GM19452 (cell line): ENCODE data around the gene CCDC146.

ENCODE experiments used
- ATAC-seq: cut with Tn5 transposase; IDR thresholded peaks from one replicate; pipeline ENCODE4 v1.9.1; 2021; ENCODE audit not compliant: unreplicated experiment

Gene CCDC146

DNA sequence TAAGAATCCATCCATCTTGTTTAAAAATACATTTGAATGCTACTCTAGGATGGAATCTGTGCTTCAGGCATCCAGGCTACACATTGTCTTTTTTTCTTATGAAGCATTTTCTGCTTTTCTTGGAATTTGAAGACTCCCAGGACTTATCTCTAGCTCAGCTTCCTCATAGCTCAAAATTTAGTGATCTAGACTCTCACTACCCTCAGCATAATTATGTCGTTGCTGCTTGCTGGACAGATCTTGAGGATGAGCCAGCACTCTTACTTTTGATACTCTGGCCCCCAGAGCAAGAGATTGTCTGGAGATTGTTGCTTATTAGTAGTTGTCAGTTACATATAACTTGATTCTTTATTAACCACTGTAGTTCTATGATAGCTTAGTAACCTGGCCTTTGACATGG lies 160.5 kb downstream of the CCDC146 start:
- ATAC-seq = no peak

DNA sequence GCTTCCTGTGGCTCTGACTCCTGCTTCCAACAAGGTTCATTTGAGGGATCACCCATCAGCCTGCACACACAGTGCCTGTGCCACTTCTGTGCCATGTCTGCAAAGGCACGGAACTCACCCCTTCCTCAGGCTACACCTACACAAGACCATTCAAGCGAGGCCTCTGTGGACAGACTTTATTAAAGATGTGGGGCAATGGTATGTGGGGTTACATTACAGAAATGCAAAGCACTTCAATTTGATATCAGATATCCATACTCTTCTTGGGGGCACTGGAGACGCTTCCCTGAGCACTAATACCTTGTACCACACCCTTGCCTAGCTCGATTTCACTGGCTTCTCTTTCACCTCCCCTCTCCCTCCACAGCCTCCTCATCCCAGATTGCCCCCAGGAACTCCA lies 161.6 kb downstream of the CCDC146 start:
- ATAC-seq = no peak

DNA sequence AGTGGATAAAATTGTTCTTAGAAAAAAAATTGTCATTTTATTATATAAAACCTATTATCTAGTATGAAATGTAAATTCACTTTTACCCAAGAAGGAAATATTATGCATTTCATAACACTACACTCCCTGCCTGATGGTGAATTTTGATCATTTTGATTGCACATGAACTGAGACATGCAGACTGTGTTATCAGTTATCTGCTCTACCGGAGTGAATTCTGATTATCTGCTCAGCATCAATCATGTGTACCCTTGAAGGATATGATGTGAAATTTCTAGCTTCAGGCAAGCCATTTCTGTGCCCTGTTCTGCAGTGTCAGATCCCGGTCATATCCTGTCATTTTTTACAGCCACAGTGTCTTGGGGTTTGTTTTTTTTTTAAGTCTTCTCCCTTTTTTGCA lies 162.2 kb downstream of the CCDC146 start:
- ATAC-seq = no peak

DNA sequence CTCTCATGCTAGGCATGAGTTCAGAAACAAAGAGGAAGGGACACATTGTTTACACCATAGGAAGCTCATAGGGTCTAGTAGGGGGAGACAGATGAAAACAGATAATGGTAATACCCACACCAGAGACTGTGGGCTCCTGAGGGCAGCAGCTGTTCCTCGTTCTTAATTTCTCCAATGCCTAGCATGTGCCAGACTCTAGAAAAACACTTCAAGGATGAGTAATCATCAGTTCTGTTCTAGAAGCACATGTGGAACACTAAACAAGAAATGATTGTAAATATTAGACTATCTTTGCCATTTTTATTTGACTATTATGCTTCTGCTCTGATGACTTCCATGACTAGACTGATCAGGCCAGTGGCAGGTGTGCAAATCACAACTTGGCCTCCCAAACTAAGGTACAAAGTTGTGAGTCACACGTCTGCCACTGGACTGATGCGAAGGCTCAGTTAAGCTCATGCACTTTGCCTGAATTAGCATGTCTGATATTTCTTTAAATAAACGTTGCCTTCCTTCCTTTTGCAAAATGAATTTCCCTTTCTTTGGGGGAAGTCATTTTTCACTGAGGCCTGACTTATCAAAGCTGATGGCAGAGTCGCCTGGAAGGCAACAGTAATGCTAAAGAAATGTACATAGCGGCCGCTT lies 166.4 kb downstream of the CCDC146 start:
- no peak for ATAC-seq

DNA sequence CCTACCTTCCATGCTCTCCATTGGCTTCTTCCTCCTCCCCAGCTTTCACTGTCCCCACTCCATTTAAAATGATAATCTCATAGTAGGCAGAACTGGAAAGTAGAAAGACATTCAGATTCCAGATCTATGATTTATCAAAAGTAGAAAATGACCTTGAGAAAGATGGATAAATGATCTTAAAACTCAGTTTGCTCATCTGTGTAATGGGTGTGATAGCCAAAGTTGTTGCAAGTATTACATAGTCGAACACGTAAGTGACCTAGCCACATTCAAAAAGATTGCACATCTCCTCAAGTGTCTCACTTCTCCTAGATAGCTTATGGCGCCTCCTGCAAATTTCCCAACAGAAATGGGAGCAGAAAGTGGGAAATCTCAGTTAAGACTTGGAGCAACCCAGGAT lies 167.0 kb downstream of the CCDC146 start:
- no peak for ATAC-seq

DNA sequence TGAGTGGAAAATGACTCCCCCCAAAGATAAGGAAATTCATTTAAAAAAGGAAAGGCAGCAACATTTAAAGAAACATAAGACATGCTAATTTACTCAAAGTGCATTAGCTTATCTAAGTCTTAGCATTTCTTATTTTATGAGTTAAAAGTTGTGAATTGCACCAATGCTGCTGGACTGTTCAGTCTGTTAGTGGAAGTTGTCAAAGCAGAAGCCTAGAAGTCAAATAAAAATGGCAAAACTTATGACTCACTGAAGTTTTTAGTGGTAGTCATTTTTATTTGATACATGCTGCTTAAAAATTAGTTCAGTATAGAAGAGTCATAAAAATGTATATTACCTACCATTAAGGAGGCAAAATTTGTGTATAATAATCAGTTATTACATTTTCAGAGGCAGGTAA lies 168.0 kb downstream of the CCDC146 start:
- no peak for ATAC-seq

DNA sequence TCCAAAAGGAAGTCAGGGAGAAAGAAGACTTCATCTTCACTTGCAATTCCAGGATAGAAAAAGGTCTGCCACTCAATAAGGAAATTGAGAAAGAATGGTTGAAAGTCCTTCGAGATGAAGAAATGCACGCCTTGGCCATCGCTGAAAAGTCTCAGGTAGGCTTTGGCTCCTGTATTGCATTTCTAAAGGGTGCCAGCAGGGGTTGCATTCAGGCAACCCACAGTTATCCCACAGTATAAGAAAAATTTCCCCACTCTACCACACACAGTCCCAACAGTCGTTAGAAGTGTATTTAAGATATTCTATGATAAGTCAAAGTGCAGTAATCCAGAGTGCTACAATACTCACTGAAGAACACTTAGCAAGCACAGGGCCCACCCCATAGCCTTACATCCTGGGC lies 170.6 kb downstream of the CCDC146 start:
- ATAC-seq = no peak

DNA sequence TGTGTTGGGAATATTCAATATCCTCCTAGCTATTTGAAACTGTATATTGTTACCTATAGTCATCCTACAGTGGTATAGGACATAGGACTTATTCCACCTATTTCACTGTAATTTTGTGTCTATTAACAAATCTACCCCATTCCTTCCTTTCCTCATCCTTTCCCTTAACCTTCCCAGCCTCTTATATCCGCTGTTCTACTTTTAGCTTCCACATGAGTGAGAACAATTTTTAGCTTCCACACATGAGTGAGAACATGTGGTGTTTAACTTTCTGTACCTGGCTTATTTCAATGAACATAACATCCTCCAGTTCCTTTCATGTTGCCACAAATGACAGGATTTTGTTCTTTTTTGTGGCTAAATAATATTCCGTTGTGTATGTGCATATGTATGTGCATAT lies 173.1 kb downstream of the CCDC146 start:
- ATAC-seq = no peak

DNA sequence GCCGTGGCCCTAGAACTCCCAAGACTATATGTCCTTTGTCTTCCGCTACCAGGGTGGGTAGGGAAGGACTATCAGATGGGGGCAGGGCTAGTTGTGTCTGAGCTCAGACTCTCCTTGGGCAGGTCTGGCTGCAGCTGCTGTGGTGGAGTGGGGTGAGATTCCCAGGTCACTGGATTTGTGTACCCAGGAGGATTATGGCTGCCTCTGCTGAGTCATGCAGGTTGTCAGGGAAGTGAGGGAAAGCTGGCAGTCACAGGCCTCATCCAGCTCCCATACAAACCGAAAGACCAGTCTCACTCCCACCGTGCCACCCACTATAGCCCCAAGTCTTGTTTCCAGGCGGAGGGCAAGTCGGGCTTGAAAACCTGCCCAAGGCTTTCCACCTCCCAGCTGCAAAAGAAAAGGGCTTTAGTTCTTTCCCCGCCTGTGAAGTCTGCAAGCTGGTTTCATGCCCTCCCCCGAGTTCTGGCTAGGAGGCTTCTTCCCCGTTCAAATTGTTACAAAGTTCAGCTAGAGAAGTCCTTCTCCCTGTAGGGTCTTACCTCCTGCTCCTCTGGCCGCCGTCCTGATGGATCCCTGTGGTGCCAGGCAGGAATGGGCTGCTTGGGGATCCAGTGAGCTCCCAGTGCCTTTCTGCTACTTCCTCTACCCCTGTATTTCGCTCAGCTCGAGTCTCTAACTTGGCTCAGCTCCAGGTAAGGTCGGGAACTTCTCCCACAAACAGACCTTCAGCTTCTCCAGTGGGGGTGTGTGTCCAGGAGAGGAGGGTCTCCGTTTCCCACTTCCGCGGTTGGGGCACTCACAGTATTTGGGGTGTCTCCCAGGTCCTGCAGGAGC lies 184.0 kb downstream of the CCDC146 start:
- no peak for ATAC-seq

DNA sequence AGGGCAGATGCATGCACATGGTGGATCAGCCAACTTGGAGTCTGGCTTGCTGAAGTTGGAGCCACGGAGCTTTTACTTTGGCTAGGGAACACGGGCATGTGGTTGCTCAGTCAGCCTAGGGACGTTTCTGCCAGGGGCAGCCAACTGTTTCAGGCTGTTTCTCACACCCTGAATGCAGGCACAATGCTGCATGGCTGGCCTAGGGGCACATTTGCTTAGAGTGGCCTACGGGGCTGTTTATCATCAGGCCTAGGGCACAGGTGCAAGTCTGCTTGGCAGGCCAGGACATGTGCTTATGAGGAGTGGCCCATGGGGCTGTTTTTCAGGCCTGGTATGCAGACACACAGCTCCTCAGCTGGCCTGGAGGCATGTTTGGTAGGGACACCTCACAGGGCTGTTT lies 186.4 kb downstream of the CCDC146 start:
- no peak for ATAC-seq

DNA sequence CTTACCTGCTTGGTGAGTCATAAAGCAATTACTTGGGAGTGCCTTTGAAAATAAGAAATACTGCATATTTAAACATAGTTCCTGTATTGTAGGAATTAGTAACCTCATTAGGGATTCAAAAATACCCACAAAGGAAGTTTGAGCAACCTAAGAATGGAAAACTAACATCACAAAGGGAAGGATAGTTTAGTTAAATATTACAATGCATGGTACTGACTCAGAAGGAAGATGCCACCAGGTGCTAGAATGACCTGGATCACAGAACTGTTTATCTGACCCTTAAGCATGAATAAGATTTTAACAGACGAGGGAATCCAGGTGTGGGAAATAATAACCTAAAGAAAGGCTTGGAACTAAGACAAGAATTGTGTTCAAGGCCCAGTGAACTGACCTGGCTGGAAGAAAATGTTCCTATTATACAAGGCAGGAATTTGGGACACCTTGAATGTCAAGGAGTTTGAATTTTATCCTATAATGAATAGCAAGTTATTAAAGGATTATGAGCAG lies 187.4 kb downstream of the CCDC146 start:
- ATAC-seq = no peak

DNA sequence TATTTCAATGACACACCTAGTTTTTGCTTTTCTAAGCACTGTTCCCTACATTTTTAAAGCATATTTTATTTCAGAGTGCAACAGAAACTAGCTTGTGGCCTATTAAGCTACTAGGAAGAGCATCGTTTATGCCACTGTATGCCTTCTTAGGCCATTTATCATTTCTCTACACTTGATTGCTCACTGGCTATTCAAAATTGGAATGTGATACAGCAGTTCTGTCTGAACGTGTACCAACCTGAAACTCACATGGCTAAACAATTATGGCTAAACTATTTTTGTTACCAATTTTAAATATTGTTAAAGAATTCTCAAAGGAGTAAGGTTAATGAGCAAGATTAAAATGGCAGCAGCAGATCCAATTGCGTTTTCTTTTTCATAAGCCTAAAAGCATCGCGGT lies 188.6 kb downstream of the CCDC146 start:
- no peak for ATAC-seq

DNA sequence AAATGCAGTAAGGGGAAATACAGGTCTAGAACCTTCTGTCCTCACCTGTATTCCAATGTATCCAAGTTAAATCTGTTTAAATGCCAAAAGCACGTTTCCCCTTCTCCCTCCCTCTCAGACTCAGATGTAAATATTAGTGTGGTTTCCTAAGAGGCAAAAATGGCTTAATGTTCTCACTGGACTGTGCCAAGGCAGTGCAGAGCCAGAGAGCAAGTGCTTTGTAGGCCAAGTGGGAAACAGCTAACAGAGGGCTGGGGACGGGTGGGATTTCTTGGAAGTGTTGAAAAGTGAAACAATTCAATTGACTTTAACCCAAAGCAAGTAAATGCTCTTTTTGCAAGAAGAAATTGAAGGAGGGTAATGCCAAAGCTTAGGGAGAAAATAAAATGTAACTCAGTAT lies 190.7 kb downstream of the CCDC146 start:
- no peak for ATAC-seq

DNA sequence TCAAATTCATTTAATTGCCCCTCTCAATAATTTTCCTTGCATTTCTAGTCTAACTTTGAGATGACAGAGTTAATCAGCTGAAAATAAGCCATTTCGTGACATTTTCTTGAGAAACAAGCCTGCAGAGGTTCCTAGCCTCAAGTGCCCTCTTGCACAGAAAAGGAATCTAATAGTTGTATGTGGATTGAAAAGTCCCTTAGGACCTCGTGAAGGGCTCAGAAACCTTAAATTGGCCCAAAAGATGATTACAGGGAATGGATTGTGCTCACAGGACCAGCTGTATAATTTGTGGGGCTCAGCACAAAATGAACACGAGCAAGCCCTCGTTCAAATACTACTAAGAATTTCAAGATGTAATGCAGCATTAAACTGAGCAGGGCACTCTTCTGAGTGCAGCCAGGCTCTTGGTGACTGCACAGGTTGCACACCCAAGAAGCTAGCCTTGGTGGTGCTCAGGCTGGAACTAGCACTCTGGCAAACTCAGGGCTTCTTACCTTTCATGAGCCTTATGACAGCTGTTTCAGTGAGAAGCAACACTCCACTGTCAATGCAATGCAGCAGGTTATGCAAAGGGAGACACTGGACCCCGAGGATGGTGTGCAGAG lies 191.6 kb downstream of the CCDC146 start:
- no peak for ATAC-seq

DNA sequence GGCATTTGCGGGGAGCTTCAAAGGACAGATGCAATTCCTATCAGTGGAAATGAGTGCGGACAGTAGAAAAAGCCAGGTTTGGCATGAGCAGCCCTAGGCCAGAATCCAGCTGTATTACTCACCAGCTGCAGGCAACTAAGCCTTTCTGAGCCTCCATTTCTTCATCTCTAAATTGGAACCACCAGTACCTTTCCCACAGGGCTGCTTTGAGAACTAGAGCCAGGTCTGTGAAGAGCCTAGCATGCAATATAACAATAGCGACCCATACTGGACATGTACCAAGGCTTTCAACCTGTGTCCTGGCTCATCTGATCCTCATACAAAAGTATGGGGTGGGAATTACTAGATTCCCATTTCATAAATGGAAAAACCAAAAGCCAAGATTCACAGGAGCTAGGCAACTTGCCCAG lies 192.8 kb downstream of the CCDC146 start:
- ATAC-seq = no peak

DNA sequence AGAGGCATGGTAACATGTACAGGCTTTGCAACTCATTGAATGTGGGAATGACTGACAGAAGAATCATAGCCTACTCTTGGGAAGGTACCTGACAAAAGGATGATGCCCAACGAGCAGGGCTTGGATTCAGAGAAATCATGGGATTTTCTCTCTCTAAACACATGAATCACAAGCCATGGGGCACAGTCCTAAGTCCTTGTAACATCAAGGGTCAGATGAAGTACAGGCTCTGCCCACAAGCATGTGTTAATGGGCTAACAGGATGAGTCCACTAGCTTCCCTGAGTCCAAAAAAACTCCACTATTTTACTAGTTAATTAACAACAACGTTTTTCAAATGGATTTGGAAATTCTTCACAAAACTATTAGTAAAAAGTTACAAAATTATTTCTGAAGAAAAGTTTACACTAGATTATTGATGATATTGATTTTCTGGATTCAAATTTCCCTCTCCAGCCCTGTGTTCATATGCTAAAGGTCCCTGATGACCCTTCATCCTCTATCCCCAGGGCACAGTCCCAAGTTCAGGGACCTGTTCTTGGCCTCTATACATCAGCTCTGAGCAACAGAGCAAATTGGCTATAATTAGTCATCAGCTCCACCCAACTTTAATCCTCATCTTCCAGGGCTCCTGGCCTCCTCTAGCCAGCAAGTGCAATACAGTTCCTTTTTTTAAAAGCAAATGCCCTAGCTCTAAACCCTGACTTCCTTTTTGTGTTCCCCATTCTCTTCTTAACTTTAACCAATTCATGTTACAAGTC lies 194.0 kb downstream of the CCDC146 start:
- no peak for ATAC-seq

DNA sequence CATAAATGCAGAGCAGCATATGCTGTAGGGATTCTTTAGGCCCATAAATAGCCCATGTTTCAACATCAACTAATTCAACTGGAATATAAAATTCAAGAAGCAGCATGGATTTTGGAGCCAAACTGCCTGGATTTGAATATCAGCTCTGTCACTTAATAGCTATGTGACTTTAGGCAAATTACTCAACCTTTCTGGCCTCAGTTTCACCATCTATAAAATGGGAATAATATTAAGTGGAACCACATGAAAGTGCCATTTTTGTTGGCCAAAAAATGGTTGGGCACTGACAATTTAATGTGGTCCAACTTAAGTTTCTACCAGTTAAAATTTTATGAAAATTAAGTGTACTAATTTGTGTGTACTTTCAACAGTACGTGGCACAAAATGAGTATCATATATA lies 195.6 kb downstream of the CCDC146 start:
- ATAC-seq = no peak

DNA sequence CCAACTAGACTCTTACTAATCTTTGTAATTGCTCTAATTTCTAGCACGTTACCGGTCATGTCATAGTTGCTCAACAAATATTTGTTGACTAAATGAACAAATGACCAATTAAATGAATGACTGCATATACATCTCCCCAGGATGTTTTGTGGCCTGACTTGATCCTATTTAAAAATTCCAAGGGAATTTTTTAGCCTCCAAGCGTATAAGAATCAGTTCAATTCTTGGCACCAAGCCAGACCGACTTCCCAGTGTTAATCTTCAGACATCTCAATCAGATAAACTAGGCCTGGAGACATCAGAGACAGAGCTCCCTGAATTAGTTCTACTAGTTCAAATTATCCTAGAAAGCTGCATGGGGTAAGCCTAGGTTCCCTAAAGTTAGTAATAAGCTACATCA lies 197.7 kb downstream of the CCDC146 start:
- no peak for ATAC-seq

DNA sequence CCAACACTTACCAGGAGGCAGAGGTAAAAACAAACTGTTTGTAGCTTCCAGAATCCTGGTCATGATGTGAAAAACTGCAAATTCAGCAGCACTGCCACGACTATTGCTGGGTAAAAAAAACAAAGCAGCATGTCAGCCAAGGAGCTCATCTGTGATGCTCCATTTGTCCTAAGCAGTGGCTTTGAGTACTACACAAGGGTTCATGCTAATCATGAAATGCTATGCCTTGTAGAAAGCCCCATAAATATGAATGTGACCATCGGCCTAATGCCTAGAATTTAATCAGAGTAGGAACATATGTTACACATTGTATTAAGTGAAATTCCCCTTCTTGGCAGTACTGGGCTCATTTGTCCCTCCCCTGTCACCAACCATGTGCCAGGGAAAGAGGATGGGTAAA lies 198.3 kb downstream of the CCDC146 start:
- no peak for ATAC-seq

DNA sequence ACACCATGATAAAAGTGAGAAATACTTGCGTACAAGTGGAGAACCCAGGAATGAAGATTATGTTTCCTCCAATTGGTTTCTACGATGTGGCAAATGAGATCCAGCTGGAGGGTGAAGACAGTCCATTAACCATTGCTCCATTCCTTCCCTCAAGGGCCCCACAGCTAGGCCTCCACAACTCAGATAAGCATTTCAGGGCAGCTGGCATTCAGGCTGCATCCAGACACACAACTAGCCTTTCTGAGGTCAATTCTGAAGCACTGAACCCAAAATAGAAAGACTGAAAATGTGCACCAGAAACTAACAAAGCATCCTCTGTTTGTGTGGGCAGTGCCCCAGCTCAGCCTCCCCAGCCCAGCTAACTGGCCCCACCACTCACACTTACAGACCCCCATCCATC lies 198.9 kb downstream of the CCDC146 start:
- ATAC-seq = no peak

DNA sequence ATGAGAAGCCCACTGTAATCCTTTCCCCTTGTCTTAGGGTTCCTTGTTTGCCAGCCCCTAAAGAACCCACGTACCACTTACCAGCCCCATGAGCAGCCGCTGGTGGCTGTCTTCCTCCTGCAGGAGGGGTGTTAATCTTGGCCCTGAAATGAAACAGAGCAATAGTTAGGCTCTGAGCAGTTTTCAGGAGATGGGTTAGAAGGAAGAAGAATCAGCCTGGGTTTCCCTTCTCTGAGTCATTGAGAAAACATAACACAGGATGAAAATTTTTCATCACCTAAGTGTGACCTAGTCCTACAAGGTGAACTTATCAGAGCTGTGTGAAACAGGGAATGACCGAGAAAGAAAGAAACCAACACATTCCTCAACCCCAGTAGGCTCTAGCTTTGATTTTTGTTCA lies 203.7 kb downstream of the CCDC146 start:
- no peak for ATAC-seq
